Measurements from ENCODE around the gene MGA. TPM values are rescaled to one million over a fixed set of nuclear protein-coding genes. Genes with fewer than 3 reads are reported as not detected.
A peak's percentile ranks its signal among the peaks of the same experiment; 100 is the strongest.

The MGA gene
- total RNA-seq (42.7 TPM), polyA plus RNA-seq (5.2 TPM)
- long read RNA-seq, donor 1 = 0 reads
- long read RNA-seq, donor 2 = 0 reads
- long read RNA-seq, donor 3, partial matches to known transcripts = 0 of 1 reads
- long read RNA-seq, donor 3, other reads (novel, unspliced or antisense) = 0 of 1 reads
- long read RNA-seq, donor 4 = 0 reads
- long read RNA-seq, donor 5, partial matches to known transcripts = 0 of 6 reads
- long read RNA-seq, donor 5, other reads (novel, unspliced or antisense) = 0 of 6 reads
- long read RNA-seq, donor 6, partial matches to known transcripts = 0 of 5 reads
- long read RNA-seq, donor 6, other reads (novel, unspliced or antisense) = 0 of 5 reads
- long read RNA-seq, donor 7, partial matches to known transcripts = 0 of 2 reads
- long read RNA-seq, donor 7, other reads (novel, unspliced or antisense) = 0 of 2 reads
- long read RNA-seq, donor 8 = 0 reads
- long read RNA-seq, donor 9, partial matches to known transcripts = 0 of 3 reads
- long read RNA-seq, donor 9, other reads (novel, unspliced or antisense) = 0 of 3 reads
- long read RNA-seq, donor 10, partial matches to known transcripts = 0 of 1 reads
- long read RNA-seq, donor 10, other reads (novel, unspliced or antisense) = 0 of 1 reads

- Histone ChIP-seq H3K4me1 (ENCODE audit: control insufficient read depth in 2 of 2, insufficient read depth in 2 of 2, low read length in 2 of 2) (peaks cover 15 to 29% of the 10 kb centered on the region in 2 donors), H3K4me3 (ENCODE audit: low read length in 2 of 2) (peak within 1 kb of the TSS; percentile 64 to 75), H3K36me3 (ENCODE audit: control insufficient read depth in 2 of 2, insufficient read depth in 2 of 2, low read length in 1 of 2) (no peaks in the 10 kb centered on the region), H3K9me3 (ENCODE audit: control insufficient read depth in 2 of 2, insufficient read depth in 1 of 2, low read length in 1 of 2) (peaks cover 0 to 12% of the 10 kb centered on the region in 2 donors), H3K27ac (ENCODE audit: low read depth in 1 of 2, low read length in 1 of 2) (peak within 1 kb of the TSS; percentile 95 to 97), H3K27me3 (ENCODE audit: control insufficient read depth in 2 of 2, insufficient read depth in 1 of 2, low read length in 1 of 2) (peaks cover 0 to 7% of the 10 kb centered on the region in 2 donors)
- WGBS = under 1% methylated on average over 93 of the region's 93 CpGs
- peak; percentile 81 to 97 (median 92) for DNase-seq (ENCODE audit: low read depth in 6 of 9, low spot score in 9 of 9)
Observed at GRCh38 chr15:41660235-41661077, at the start of gene MGA. TSS of gene MGA (plus strand) at chr15:41660405.

GRCh38 chr15:41620536-41621199, 39.5 kb upstream of the MGA start:
- 28% methylated on average over 18 of the region's 18 CpGs for WGBS
- peaks cover 3 to 18% of the 10 kb centered on the region in 2 donors for H3K9me3 ChIP-seq (ENCODE audit: control insufficient read depth in 2 of 2, insufficient read depth in 1 of 2, low read length in 1 of 2)

GRCh38 chr15:41621200-41622193, 38.7 kb upstream of the MGA start:
- WGBS = 2% methylated on average over 104 of the region's 104 CpGs
- Histone ChIP-seq H3K9me3 (ENCODE audit: control insufficient read depth in 2 of 2, insufficient read depth in 1 of 2, low read length in 1 of 2) (peaks cover 3 to 18% of the 10 kb centered on the region in 2 donors), H3K36me3 (ENCODE audit: control insufficient read depth in 2 of 2, insufficient read depth in 2 of 2, low read length in 1 of 2) (no peaks in the 10 kb centered on the region), H3K27ac (ENCODE audit: low read depth in 1 of 2, low read length in 1 of 2) (peak overlapping the region; percentile 72 to 82), H3K27me3 (ENCODE audit: control insufficient read depth in 2 of 2, insufficient read depth in 1 of 2, low read length in 1 of 2) (peaks cover 0 to 15% of the 10 kb centered on the region in 2 donors), H3K4me3 (ENCODE audit: low read length in 2 of 2) (peak overlapping the region; percentile 57 to 63), H3K4me1 (ENCODE audit: control insufficient read depth in 2 of 2, insufficient read depth in 2 of 2, low read length in 2 of 2) (peaks cover 4 to 18% of the 10 kb centered on the region in 2 donors)
- peak; percentile 50 to 89 (median 73) for DNase-seq (ENCODE audit: low read depth in 6 of 9, low spot score in 9 of 9)

More at GRCh38 chr15:41620536-41621199, 39.5 kb upstream of the MGA start:
- peaks cover 0 to 15% of the 10 kb centered on the region in 2 donors for H3K27me3 ChIP-seq (ENCODE audit: control insufficient read depth in 2 of 2, insufficient read depth in 1 of 2, low read length in 1 of 2)
- peaks cover 4 to 18% of the 10 kb centered on the region in 2 donors for H3K4me1 ChIP-seq (ENCODE audit: control insufficient read depth in 2 of 2, insufficient read depth in 2 of 2, low read length in 2 of 2)
- no peaks in the 10 kb centered on the region for H3K36me3 ChIP-seq (ENCODE audit: control insufficient read depth in 2 of 2, insufficient read depth in 2 of 2, low read length in 1 of 2)
- H3K27ac ChIP-seq (ENCODE audit: low read depth in 1 of 2, low read length in 1 of 2) = peak overlapping the region; percentile 64 to 72
- DNase-seq (ENCODE audit: low read depth in 6 of 9, low spot score in 9 of 9) = peak in 3 of 9 donors; percentile 13 to 33 (median 16)
- peak overlapping the region; percentile 57 to 63 for H3K4me3 ChIP-seq (ENCODE audit: low read length in 2 of 2)

DNA sequence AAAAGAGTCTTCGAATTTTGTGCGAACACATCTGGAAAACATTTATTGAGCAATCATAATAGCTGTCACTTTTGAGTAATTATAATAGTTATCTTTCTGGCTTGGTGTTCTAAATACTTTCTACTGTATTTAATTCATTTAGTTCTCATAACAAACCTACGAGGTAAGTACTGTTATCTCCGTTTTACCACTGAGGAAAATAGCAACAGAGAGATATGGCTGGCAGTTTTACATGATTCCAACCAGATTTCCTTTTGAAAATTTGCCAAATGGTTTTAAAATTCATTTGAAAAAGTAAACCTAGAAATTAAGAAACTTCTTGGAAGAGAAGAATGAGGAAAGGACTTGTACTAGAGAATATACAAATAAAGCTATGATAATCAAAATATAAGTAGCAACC, 37.3 kb upstream of the MGA start:
- no peak overlapping the region for H3K27ac ChIP-seq (ENCODE audit: low read depth in 1 of 2, low read length in 1 of 2)
- H3K27me3 ChIP-seq (ENCODE audit: control insufficient read depth in 2 of 2, insufficient read depth in 1 of 2, low read length in 1 of 2) = peaks cover 0 to 15% of the 10 kb centered on the region in 2 donors
- H3K36me3 ChIP-seq (ENCODE audit: control insufficient read depth in 2 of 2, insufficient read depth in 2 of 2, low read length in 1 of 2) = no peaks in the 10 kb centered on the region
- H3K4me3 ChIP-seq (ENCODE audit: low read length in 2 of 2) = no peak overlapping the region
- 96% methylated on average over 4 of the region's 4 CpGs for WGBS
- H3K9me3 ChIP-seq (ENCODE audit: control insufficient read depth in 2 of 2, insufficient read depth in 1 of 2, low read length in 1 of 2) = peaks cover 0 to 15% of the 10 kb centered on the region in 2 donors
- H3K4me1 ChIP-seq (ENCODE audit: control insufficient read depth in 2 of 2, insufficient read depth in 2 of 2, low read length in 2 of 2) = peaks cover 4 to 18% of the 10 kb centered on the region in 2 donors
- no peak for DNase-seq (ENCODE audit: low read depth in 6 of 9, low spot score in 9 of 9)

- Histone ChIP-seq H3K9me3 (ENCODE audit: control insufficient read depth in 2 of 2, insufficient read depth in 1 of 2, low read length in 1 of 2) (peaks cover 0 to under 1% of the 10 kb centered on the region in 2 donors), H3K27ac (ENCODE audit: low read depth in 1 of 2, low read length in 1 of 2) (no peak overlapping the region), H3K36me3 (ENCODE audit: control insufficient read depth in 2 of 2, insufficient read depth in 2 of 2, low read length in 1 of 2) (no peaks in the 10 kb centered on the region), H3K27me3 (ENCODE audit: control insufficient read depth in 2 of 2, insufficient read depth in 1 of 2, low read length in 1 of 2) (no peaks in the 10 kb centered on the region), H3K4me1 (ENCODE audit: control insufficient read depth in 2 of 2, insufficient read depth in 2 of 2, low read length in 2 of 2) (peaks cover under 1% of the 10 kb centered on the region in 2 donors), H3K4me3 (ENCODE audit: low read length in 2 of 2) (no peak overlapping the region)
- no peak for DNase-seq (ENCODE audit: low read depth in 6 of 9, low spot score in 9 of 9)
- 97% methylated on average over 1 of the region's 1 CpG for WGBS
Observed at GRCh38 chr15:41627203-41627602, 33.0 kb upstream of the MGA start.

DNA sequence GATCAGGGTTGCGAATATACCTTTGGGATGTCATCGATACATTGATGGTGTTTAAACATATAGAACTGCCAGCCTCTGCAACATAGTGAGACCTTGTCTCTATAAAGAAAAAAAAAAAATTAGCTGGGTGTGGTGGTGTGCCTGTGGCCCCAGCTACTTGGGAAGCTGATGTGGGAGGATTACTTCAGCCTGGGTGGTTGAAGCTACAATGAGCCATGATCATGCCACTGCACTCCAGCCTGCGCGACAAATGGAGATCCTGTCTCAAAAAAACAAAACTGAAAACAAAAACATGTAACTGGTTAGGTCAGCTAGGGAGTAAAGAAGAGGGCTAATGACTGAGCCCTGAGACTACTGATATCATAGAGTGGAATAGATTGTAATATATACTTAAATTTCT, 30.7 kb upstream of the MGA start:
- no peaks in the 10 kb centered on the region for H3K36me3 ChIP-seq (ENCODE audit: control insufficient read depth in 2 of 2, insufficient read depth in 2 of 2, low read length in 1 of 2)
- H3K4me1 ChIP-seq (ENCODE audit: control insufficient read depth in 2 of 2, insufficient read depth in 2 of 2, low read length in 2 of 2) = no peaks in the 10 kb centered on the region
- DNase-seq (ENCODE audit: low read depth in 6 of 9, low spot score in 9 of 9) = no peak
- H3K4me3 ChIP-seq (ENCODE audit: low read length in 2 of 2) = no peak overlapping the region
- no peak overlapping the region for H3K27ac ChIP-seq (ENCODE audit: low read depth in 1 of 2, low read length in 1 of 2)
- 98% methylated on average over 4 of the region's 4 CpGs for WGBS
- no peaks in the 10 kb centered on the region for H3K27me3 ChIP-seq (ENCODE audit: control insufficient read depth in 2 of 2, insufficient read depth in 1 of 2, low read length in 1 of 2)
- no peaks in the 10 kb centered on the region for H3K9me3 ChIP-seq (ENCODE audit: control insufficient read depth in 2 of 2, insufficient read depth in 1 of 2, low read length in 1 of 2)

DNA sequence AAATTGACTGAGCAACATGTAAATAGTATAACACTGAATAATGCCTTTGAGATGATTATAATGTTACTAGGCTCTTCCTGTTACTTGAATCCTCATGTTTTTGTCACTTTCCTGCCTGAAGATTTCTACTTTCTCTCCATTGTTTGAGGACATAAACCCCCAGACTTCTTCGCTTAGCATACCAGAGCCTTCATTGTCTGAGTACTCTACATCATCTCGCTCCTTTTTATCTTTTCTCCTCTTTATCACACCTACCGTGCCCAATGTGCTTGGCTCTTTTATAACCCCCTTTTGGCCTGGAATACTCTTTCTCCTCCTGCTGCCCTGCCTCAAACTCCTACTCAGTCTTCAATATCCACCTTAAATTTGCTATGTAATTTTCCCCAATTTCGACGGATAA, 30.3 kb upstream of the MGA start:
- DNase-seq (ENCODE audit: low read depth in 6 of 9, low spot score in 9 of 9) = no peak
- Histone ChIP-seq H3K27me3 (ENCODE audit: control insufficient read depth in 2 of 2, insufficient read depth in 1 of 2, low read length in 1 of 2) (no peaks in the 10 kb centered on the region), H3K9me3 (ENCODE audit: control insufficient read depth in 2 of 2, insufficient read depth in 1 of 2, low read length in 1 of 2) (no peaks in the 10 kb centered on the region), H3K27ac (ENCODE audit: low read depth in 1 of 2, low read length in 1 of 2) (no peak overlapping the region), H3K36me3 (ENCODE audit: control insufficient read depth in 2 of 2, insufficient read depth in 2 of 2, low read length in 1 of 2) (no peaks in the 10 kb centered on the region), H3K4me3 (ENCODE audit: low read length in 2 of 2) (no peak overlapping the region), H3K4me1 (ENCODE audit: control insufficient read depth in 2 of 2, insufficient read depth in 2 of 2, low read length in 2 of 2) (no peaks in the 10 kb centered on the region)
- WGBS = 97% methylated on average over 5 of the region's 5 CpGs

All from thymus (tissue), 14 donors.